NCI-H128 (cell line): Measurements from ENCODE around the gene SSR2.
"Not testable (repeated sequence)": the region's sequence is repeated elsewhere in the genome, so short reads cannot be mapped to it uniquely, and the experiment has no call there.

ENCODE experiments used
- DNase-seq: peaks from one replicate; lab custom pipeline; 2025; ENCODE audit not compliant: unreplicated experiment; lab: John Stamatoyannopoulos, UW

SSR2 gene

DNA sequence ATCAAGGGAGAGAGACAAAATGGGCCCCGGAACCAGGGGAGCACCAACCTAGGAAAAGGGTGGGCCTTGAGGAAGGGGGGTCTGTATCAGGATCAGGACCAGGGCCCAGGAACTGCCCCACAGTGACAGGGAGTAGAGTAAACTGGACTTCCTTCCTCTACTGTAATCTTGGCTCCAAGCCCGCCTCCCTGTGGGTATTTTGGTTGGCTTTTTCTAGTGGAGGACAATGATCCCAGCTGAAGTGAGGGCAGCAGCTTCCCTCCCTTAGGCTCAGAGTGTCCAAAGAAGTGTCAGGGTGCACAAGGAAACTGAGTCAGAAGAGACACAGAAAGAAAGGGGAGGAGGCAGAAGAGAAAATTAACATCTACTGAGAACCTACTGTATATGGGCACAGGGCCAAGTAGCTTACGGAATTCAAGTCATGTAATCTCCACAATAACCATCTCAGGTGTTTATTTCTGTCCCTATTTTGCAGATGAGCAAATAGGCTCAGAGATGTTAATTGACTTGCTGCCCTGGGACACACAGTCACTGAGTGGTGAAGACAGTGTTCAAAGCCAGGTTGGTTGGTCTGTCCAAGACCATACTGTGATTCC, 28.0 kb upstream of the SSR2 start:
- no peak for DNase-seq

DNA sequence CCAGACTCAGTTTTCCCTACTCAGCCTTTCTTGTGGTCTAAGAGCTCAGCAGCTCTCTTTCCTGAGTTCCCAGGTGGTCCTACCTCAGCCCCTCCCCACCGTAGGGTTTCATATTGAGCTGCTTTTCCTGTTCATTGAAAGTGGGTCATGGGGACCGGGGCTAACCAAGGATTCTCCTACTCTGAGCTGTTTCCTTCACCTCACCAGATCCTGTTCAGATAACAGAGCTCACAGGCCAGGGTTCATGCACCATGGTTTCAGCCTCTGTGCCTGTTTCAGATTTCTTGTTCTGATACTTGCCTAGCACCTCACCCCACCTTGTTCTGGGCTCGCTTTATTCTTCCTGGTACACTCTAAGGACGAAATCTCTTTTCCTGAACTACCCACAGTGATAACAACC, 24.3 kb upstream of the SSR2 start:
- DNase-seq = no peak

GRCh38 chr1:156042828-156043227, 22.1 kb upstream of the SSR2 start:
- DNase-seq = no peak

GRCh38 chr1:156034991-156035390, 14.2 kb upstream of the SSR2 start:
- not testable (repeated sequence) for DNase-seq

GRCh38 chr1:156033011-156033410, 12.3 kb upstream of the SSR2 start:
- no peak for DNase-seq

- DNase-seq = no peak
Observed at GRCh38 chr1:156026588-156026987, 5.8 kb upstream of the SSR2 start.

GRCh38 chr1:156025876-156026275, 5.1 kb upstream of the SSR2 start:
- DNase-seq = no peak

- no peak for DNase-seq
Observed at GRCh38 chr1:156024801-156025200, 4.0 kb upstream of the SSR2 start.

GRCh38 chr1:156021954-156022353, 1.2 kb upstream of the SSR2 start:
- DNase-seq = no peak

- no peak for DNase-seq
Observed at GRCh38 chr1:156021093-156021428, 310 bp upstream of the SSR2 start.

DNA sequence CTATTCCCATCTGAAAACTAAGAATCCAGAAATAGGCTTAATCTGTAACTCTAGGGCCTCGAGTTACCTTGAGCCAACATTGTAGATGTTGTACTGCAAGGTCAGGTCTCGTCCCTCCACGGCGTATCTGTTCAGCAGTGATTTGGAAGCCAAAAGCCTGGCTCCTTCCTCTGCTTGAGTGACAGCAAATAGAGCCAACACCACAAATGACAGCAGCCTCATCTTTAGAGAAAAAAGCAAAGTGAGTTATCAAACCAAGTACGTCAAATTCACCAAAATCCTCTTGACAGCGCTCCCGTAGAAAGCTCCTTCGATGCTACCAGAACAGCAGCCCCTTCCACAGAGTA, 832 bp downstream of the SSR2 start:
- DNase-seq = no peak

DNA sequence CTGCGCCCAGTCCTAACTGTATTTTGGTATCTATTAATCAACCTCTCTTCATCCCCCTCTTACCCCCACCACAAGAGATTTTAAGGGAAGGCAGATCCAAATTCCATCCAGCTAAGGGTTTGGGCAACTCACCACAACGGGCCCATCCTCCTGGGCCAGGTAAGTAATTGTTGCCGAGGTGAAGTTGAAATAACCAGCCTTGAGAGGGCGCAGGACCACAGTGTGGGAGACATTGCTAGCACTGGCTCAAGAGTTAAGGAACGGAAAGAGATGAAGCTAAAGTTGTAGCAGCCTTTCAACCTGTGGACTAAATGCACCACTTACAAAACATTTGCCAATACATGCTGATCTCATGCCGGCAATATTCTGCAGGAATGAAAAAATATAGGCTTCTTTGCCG, 5.9 kb downstream of the SSR2 start:
- no peak for DNase-seq

- no peak for DNase-seq
Observed at GRCh38 chr1:156012051-156012817, 8.5 kb downstream of the SSR2 start.

- DNase-seq = no peak
Observed at GRCh38 chr1:156009404-156009803, 11.3 kb downstream of the SSR2 start.

- no peak for DNase-seq
Observed at GRCh38 chr1:156006666-156007376, 13.9 kb downstream of the SSR2 start.

- DNase-seq = no peak
Observed at GRCh38 chr1:156004843-156005584, 15.7 kb downstream of the SSR2 start.

DNA sequence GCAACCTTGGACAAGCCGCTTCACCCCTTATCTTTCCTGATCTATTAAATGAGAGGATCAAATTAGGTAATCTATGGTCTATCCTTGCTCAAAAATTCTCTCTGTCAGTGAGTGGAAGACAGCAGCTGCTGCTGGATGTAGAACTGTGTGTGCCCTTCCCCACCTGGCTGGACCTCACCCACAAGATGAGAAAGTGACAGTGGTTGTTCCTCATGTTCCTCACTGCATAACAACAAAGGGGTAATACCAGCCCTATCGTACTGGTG, 16.9 kb downstream of the SSR2 start:
- DNase-seq = no peak

DNA sequence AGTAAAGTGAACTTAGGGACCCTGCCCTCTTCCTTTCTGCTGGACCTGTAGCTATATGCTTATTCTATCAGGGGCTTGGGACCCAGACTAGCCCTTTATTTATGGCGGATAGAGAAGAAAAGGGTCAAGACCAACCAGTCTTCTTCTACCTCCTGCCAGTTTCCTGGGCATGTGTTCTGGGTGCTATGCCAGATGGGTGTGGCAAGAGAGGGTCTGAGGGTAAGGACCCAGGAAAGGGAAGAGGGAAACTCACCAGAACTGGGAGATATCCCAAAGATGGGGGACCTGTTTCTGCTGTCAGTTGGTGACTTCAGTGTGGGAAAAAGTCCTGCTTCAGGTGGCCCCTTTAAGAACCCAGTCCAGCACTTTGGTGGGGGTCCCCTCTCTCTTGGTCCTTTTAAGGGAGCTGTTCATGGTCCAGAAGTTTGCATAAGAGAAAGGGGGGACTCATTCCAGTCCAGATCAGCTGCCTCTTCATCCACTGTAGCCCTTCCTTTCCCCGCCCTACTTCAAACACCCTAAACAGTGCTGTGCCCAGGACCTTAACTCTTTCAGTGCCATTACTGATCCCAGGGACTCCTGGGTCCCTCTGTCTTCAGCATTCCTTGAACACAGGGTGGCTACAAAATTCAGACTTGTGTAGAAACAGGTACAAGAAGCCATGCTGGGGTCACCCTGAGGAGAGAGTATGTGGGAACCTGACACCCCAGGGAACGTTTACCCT, 18.4 kb downstream of the SSR2 start:
- no peak for DNase-seq

DNA sequence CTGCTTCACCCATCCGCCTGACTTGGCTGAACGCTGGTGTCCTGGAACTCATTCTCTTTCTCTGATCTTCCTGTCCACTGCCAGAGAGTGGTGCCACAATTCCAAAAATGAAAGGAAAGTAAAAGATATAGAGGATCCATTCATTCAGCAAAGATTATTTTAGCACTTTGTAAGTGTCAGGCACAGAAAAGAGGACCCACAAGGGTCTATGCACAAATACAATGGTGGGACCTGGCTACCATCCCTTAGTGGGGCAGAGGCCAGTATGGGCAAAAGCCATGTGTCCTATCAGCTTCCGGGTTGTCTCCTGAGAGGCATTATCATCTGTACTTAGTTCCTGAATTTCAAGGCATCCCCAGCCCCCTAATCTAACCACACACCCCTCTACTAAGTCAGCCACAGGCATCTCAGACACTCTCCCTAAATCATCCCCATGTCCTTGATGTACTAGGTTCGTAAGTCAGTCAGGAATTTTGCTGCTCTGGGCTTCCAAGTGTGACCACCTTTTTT, 19.0 kb downstream of the SSR2 start:
- no peak for DNase-seq

DNA sequence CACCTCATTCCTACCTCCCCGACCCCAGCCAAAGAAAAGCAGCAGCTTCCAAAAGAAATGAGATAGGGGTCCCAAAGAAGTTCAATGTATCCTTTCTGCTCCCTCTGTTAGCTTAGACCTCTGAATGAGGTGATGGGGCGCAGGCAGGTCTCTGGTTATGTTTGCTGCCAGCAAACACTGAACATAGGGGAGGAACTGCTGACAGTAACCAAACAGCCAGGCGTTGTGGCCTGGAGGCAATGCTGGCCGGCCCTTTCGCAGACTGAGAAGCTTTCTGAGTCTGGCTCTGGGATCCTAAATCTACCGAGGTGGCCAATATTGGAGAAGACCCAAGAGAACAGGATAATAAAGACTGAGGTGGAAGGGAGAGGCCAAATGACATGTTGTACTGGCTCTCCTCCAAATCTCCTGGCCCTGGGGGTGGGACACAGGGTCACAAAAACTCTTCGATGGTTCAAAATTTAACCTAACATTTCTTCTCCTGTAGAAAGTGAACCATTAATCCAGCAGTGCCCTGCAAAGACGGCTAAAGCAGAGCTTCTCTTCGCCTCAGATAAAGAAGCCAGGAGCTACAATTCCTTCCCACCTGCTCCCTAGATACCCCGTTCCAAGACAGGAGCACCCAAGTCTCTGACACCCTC, 19.6 kb downstream of the SSR2 start:
- no peak for DNase-seq

DNA sequence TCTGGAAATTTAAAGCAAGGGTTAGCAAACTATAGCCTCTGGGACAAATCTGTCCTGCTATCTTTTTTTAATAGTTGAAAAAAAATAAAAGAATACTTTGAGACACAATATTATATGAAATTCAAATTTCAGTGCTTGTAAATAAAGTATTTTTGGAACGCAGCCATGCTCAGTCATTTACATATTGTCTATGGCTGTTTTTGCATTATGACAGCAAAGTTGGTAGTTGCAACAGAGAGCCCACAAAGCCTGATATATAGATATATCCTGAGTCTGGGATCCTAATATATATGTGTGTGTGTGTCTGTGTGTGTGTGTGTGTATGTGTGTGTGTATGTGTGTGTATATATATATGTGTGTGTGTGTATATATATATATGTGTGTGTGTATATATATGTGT, 20.8 kb downstream of the SSR2 start:
- DNase-seq = no peak
